NOMO-1 treated with DMSO at 0.1 percent for 48 hours (cell line): ENCODE data around the gene OPHN1.

ENCODE experiments used
- DNase-seq: peaks from one replicate; lab custom pipeline; 2025; ENCODE audit not compliant: unreplicated experiment; lab: John Stamatoyannopoulos, UW

OPHN1 gene

GRCh38 chrX:68183612-68184214, 249.6 kb downstream of the OPHN1 start:
- DNase-seq, result no peak

DNA sequence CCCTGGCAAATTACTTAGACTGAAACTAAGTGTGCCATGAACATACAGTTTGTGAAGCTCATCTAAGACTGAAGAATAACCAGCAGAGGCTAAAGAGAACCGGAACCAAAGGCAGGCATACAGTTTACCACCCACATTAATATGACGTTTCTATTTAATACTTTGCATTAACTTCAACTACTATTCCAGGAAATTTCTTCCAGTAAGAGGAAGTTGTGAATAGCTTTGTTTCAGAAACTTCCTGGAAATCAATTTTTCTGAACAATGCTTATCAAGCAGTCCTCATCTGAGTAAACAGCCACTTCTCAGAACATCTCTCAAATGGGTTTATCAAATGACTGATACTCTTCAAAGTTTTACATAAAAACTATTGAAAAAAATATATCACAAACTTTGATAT, 252.7 kb downstream of the OPHN1 start:
- DNase-seq, result no peak

- no peak for DNase-seq
Measured at GRCh38 chrX:68179355-68179754, 253.9 kb downstream of the OPHN1 start.

GRCh38 chrX:68177542-68177941, 255.8 kb downstream of the OPHN1 start:
- no peak for DNase-seq

- DNase-seq, result no peak
Measured at GRCh38 chrX:68175562-68175961, 257.7 kb downstream of the OPHN1 start.

DNA sequence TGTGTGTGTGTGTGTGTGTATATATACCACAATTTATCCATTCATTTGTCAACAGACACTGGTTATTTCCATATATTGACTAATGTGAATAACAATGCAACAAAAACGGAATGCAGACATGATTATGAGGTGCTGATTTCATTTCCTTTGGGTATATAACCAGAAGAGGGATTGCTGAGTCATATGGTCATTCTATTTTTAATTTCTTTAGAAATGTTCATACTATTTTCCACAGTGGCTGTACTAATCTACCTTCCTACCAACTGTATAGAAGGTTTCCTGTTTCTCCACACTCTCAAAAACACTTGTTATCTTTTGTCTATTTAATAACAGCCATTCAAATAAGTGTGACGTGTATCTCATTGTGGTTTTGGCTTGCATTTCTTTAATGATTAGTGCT, 269.9 kb downstream of the OPHN1 start:
- DNase-seq, result peak; percentile 17

GRCh38 chrX:68147848-68148247, 285.4 kb downstream of the OPHN1 start:
- DNase-seq, result peak; percentile 43

- DNase-seq, result peak; percentile 25
Measured at GRCh38 chrX:68146054-68146453, 287.2 kb downstream of the OPHN1 start.

GRCh38 chrX:68139791-68140190, 293.5 kb downstream of the OPHN1 start:
- no peak for DNase-seq

GRCh38 chrX:68133181-68133580, 300.1 kb downstream of the OPHN1 start:
- DNase-seq, result no peak

- no peak for DNase-seq
Measured at GRCh38 chrX:68132749-68133148, 300.5 kb downstream of the OPHN1 start.

GRCh38 chrX:68121835-68122234, 311.5 kb downstream of the OPHN1 start:
- no peak for DNase-seq

GRCh38 chrX:68121371-68121770, 311.9 kb downstream of the OPHN1 start:
- no peak for DNase-seq

DNA sequence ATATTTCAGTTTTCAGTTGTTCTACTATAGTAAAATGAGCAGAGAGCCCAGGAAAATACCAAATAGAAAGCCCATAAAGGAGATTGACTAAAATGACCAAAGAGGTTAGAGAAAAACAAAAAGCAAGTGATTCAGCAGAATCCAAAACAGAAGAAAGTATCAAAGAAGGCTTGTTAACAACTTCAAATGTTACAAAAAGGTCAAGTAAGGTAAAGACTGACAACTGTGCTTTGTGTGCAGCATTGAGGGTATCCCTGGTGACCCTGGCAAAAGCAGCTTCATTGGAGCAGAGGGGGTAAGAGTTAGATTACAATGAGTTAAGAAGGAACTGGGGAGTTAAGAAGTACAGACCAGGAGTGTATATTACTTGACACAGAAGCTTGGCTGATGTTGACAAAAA, 317.9 kb downstream of the OPHN1 start:
- DNase-seq, result no peak

GRCh38 chrX:68114573-68115129, 318.6 kb downstream of the OPHN1 start:
- peak; percentile 86 for DNase-seq

DNA sequence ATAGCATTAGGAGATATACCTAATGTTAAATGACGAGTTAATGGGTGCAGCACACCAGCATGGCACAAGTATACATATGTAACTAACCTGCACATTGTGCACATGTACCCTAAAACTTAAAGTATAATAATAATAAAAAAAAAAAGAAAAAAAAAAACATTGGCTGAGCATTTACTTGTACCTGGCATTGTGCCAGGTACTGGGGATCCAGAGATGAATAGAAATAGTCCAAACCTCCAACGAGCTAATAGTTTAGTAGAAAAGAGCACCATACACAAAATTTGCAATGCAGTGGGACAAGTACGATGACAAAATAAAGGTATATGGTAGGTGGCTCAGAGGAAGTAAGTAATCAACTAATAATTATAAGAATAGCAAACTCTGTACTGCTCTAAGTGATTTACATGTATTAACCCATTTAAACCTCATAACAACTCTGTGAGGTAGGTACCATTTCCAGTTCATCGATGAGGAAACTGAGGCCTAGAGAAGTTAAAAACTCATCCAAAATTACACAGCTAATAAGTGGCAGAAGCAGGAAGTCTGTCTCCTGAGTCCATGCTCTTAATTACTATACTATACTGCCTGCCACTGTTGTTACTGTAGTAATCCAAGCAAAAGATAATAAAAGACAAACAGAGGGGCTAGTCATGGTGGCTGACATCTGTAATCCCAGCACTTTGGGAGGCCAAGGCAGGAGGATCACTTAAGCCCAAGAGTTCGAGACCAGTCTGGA, 319.3 kb downstream of the OPHN1 start:
- no peak for DNase-seq

DNA sequence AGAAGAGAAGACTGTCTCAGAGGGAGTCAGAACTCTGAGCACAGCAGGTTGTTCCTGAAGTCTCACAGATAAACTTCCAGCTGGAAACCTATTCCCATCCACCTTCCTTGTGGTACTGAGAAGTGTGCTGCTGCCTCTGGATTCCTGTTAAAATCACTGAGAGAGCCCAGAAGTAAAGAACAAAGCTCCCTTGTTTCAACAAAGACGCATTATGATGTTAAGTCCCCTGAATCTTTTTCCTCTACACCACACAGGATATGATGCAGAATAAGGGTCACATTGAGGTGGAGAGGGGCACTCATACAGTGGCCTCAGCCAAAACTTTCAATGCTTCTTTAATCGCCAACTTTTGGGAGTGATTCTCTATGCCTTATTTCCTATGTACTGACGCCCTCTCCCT, 321.0 kb downstream of the OPHN1 start:
- no peak for DNase-seq

DNA sequence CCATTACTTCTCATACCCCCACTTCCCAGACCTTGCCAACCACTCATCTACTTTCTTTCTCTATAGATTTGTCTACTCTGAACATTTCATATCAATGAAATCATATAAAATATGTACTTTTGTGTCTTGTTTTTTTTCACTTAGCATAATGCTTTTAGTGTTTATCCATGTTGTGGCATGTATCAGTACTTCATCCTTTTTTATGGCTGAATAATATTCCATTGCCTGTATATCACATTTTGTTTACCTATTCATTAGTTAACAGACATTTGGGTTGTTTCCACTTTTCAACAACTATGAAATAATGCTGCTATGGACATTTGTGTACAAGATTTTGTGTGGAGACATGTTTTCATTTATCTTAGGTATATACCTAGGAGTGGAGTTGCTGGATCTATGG, 324.1 kb downstream of the OPHN1 start:
- DNase-seq, result no peak

GRCh38 chrX:68098431-68098830, 334.9 kb downstream of the OPHN1 start:
- DNase-seq, result no peak

GRCh38 chrX:68090266-68090665, 343.0 kb downstream of the OPHN1 start:
- no peak for DNase-seq

GRCh38 chrX:68087526-68087925, 345.8 kb downstream of the OPHN1 start:
- DNase-seq, result no peak

- DNase-seq, result no peak
Measured at GRCh38 chrX:68086709-68087108, 346.6 kb downstream of the OPHN1 start.

GRCh38 chrX:68084765-68085164, 348.5 kb downstream of the OPHN1 start:
- DNase-seq, result peak; percentile 72
